ENCODE measurements around the gene CDK2AP2.
"Not testable (repeated sequence)": the region's sequence is repeated elsewhere in the genome, so short reads cannot be mapped to it uniquely, and the experiment has no call there.

The CDK2AP2 gene

GRCh38 chr11:67523556-67524479 lies 15.9 kb upstream of the CDK2AP2 start:
- DNase-seq: no peak

DNA sequence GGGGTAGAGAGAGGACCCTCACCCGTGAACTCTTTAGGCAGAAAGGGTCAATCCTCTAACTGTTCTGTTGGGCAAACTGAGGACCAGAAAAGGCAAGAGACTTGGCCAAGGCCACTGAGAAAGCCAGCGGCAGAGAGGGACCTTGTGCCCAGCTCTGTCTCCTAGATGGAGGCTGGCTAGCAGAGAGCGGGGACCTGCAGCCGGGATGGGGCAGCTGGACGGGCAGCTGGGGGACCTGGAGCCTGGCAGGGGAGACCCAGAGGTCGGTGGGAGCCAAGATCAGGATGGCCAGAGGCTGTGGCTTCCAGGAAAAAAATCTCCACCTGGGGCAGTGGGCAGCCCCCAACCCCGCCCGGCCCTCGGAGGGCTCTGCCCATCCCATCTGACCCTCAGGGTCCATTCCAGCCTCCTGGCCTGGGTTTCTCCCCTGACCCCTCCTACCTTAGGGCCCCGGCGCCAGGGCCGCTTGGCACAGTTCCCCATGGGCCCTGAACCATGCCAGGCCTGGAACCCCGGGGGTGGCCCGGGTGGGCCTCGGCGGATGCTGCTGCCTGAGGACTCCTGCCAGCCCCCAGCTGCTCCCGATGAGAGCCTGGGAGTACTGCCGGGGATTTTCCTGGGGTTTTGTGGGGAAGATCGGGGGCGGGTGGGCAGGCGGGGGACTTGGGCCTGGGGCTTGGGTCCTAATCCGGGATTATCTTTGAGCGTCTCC lies 15.0 kb upstream of the CDK2AP2 start, which contains the start of gene CABP2:
Gene CABP2 (minus strand): TSS at position 603 of the 712 bp plus-strand sequence. CDS start 120 bp downstream, at position 483.
- no peak for DNase-seq

DNA sequence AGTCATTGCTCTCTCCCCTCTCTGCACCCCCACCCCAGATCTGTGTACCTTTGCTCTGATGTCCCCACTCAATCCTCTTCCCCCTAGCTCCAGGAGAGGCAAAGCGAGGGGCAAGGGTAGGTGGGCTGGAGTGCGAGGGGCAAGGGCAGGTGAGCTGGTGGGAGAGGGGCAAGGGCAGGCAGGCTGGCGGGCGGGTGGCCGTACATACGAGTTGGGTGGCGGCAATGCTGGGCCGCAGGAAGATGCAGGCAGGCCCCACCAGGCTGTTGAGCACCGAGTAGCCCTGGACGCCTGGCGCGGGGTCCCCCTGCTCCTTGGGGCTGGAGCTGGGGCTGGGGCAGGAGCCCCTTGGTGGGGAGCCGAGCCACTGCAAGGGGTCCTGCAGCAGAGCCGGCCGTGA lies 14.4 kb upstream of the CDK2AP2 start:
- no peak for DNase-seq

GRCh38 chr11:67521924-67522323 lies 14.0 kb upstream of the CDK2AP2 start:
- no peak for DNase-seq

- DNase-seq: no peak
Measured at GRCh38 chr11:67520856-67521824, 13.2 kb upstream of the CDK2AP2 start.

- no peak for DNase-seq
Measured at GRCh38 chr11:67519726-67520125, 11.8 kb upstream of the CDK2AP2 start.

GRCh38 chr11:67517784-67518552 lies 10.0 kb upstream of the CDK2AP2 start:
- DNase-seq: no peak

- no peak for DNase-seq
Measured at GRCh38 chr11:67516806-67517205, 8.8 kb upstream of the CDK2AP2 start.

- DNase-seq: no peak
Measured at GRCh38 chr11:67514116-67514515, 6.2 kb upstream of the CDK2AP2 start.

DNA sequence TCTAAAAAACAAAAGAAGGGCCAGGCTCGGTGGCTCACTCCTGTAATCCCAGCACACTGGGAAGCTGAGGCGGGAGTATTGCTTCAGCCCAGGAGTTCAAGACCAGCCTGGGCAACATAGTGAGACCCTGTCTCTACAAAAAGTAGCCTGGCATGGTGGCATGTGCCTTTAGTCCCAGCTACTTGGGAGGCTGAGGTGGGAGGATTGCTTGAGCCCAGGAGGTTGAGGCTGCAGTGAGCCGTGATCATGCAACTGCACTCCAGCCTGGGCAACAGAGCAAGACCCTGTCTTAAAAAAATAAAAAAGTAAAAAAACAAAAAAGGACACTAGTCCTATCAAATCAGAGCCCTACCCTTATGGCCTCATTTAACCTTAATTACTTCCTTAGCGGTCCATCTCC lies 3.6 kb upstream of the CDK2AP2 start:
- DNase-seq: not testable (repeated sequence)

DNA sequence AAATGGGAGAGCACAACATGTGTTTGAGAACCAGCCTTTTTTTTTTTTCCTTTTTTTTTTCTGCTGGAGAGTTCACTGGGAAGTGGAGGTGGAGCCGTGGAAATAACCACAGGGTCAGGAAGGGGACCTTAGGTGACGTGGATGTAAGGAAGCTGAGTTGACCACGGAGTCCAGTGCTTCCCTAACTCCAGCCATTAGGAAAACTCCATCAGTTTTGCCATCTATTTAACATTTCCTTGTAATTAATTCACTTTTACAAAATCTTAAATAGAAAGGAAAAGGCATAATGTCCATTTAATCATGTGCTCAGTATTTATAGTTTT lies 2.0 kb upstream of the CDK2AP2 start:
- DNase-seq: no peak

DNA sequence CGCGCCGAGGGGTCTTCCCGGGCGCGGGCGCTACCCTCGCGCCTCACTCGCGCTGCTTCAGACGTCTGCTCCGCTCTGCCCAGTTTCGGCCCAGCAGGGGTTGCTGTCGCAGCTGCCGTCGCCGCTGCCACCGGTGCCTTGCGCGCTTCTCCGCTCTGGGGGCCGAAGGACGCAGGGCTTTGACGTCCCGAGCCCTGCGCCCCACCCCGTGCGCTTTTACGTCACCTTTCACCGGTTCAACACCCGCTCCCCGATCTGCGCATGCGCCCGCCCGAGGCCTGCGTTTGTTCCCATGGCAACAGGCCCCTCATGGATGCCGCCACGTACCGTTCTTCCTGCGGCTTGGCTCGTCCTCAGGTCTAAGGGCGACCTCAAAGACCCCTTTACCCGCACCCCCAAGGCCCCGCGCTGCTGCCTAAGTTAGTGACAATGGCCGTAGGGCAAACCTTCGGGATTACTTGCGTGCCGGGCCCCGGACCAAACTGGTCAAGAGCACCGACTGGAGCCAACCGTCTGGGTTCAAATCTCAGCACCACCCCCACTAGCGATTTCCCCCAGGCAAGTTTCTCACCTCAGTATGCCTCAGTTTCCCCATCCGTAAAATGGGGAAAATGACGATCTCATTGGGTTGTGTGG lies 642 bp upstream of the CDK2AP2 start:
- DNase-seq: peak; percentile 81 to 99 (median 96)

DNA sequence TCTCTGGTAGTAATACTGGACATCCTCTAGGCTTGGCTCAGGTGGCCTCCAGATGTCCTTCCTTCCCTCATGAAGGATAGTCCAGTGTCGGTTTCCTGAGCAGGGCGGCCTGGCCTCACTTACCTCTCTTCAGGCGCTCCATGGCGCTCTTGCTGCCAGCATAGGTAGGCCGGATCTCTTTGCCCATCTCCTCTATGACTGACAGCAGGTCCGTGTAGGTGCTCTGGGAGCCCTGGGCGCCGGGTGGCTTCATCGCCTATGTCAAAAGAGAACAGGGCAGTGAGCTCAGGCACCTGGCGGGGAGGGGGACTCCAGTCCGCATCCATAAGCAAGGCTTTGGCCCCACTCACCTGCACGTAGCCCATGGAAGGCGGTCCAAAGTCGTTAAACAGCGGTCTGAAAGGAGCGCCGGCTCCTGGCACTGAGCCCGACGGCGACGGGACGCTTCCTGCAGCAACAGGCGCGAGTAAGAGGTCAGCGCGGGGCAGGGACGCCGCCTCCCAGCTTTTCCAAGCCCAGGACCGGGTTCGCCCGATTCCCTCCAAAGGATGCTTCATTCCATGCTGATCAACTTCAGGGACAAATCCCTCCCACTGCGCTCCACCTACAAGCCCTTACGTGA lies 609 bp downstream of the CDK2AP2 start:
- peak in 2 of 14 donors; percentile 39 to 55 for DNase-seq

GRCh38 chr11:67506426-67507051 lies 1.4 kb downstream of the CDK2AP2 start:
- no peak for DNase-seq

DNA sequence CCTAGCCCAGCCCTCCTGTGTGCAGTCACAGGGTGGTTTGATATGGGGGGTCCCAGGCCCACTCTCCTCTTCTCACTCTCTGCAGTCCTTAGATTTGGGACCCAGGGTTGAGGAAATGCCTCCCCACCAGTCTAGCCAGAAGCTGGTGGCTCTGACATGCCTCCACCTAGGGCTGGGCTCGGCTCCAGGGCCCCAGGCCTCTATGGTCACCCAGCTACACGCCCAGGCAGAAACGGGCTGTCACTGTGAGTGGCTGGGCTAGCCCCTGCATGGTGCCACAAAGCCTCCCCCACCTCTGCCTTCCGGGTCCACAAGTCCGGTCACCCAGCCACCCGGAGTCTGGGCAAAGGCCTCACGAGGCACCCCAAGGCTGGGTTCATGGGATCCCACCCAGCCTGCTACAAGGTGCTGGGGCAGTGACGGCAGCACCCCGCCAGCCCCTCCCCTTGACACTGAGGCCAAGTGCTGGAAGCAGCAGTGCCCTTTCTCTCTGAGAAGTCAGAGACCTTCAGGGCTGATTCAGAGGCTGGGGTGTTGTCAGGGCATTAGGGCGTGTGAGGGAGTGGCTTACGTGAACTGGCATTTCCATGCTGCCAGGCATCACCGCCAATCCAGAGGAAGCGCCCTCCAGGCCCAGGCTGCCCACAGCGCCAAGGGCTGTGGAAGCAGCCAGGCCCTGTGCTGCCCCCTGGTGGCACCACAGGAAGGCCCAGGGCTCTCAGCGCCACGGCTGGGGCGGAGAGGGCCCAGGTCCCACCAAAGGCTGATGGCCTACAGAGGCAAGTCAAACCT lies 2.2 kb downstream of the CDK2AP2 start:
- DNase-seq: peak; percentile 37 to 90 (median 72)

DNA sequence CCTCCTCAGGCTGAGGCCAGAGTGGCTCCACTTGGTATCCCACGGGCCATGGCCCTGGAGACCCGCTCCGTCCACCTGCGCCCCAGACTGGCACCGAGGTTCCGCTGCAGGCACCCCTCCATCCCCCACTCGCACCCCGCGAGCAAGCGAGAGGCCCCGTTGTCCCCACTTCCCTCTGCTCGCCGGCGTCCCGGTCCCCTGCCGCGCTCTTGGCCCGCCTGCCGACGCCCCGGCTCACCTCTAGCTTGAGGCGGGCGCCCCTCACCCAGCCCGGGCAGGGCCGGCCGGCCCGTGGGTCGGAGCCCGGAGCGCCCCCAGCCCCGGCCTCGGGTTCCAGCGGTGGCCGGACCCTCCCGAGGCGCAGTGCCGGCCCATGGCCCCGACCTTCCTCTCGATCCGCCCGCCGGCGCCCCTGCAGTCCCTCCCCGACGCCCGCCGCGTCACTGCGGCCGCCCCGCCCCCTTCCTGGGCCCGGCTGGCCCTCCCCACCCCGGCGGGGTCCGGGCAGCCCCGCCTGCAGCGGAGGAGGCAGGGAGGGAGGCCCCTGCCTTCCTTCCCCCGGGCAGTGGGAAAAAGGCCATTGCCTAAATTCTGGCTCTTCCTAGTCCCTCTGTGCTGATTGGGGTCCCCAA lies 2.9 kb downstream of the CDK2AP2 start, which contains the start of gene PITPNM1:
Gene PITPNM1 (minus strand): TSS at position 414 of the 632 bp plus-strand sequence. CDS start 1,183 bp downstream, outside the sequence.
- peak in 9 of 14 donors; percentile 11 to 72 (median 39) for DNase-seq

- peak in 4 of 14 donors; percentile 3 to 48 (median 26) for DNase-seq
Measured at GRCh38 chr11:67504005-67504949, 3.7 kb downstream of the CDK2AP2 start.
